NCI-H1436 (cell line): Measurements from ENCODE around the gene JMJD1C.
"Not testable (repeated sequence)": the region's sequence is repeated elsewhere in the genome, so short reads cannot be mapped to it uniquely, and the experiment has no call there.

ENCODE experiments used
- DNase-seq: peaks from one replicate; lab custom pipeline; 2025; lab: John Stamatoyannopoulos, UW

The JMJD1C gene

GRCh38 chr10:63465293-63466143 lies at the start of gene JMJD1C:
Gene JMJD1C, minus strand, starts transcription at chr10:63465977. Its CDS starts 315 bp downstream, at chr10:63465662.
- DNase-seq: peak; percentile 53

- no peak for DNase-seq
Observed at GRCh38 chr10:63515002-63515763, 49.4 kb upstream of the JMJD1C start.

- no peak for DNase-seq
Observed at GRCh38 chr10:63506554-63506953, 40.8 kb upstream of the JMJD1C start.

GRCh38 chr10:63505562-63505961 lies 39.8 kb upstream of the JMJD1C start:
- no peak for DNase-seq

GRCh38 chr10:63504145-63504881 lies 38.5 kb upstream of the JMJD1C start:
- DNase-seq: no peak

GRCh38 chr10:63503395-63503794 lies 37.6 kb upstream of the JMJD1C start:
- DNase-seq: no peak

GRCh38 chr10:63502832-63503231 lies 37.1 kb upstream of the JMJD1C start:
- DNase-seq: no peak

- no peak for DNase-seq
Observed at GRCh38 chr10:63501954-63502353, 36.2 kb upstream of the JMJD1C start.

- DNase-seq: not testable (repeated sequence)
Observed at GRCh38 chr10:63500551-63500950, 34.8 kb upstream of the JMJD1C start.

GRCh38 chr10:63498665-63499064 lies 32.9 kb upstream of the JMJD1C start:
- no peak for DNase-seq

GRCh38 chr10:63497321-63497720 lies 31.5 kb upstream of the JMJD1C start:
- DNase-seq: no peak

- DNase-seq: no peak
Observed at GRCh38 chr10:63496561-63496960, 30.8 kb upstream of the JMJD1C start.

GRCh38 chr10:63494951-63495350 lies 29.2 kb upstream of the JMJD1C start:
- DNase-seq: no peak

- no peak for DNase-seq
Observed at GRCh38 chr10:63493004-63493403, 27.2 kb upstream of the JMJD1C start.

- DNase-seq: not testable (repeated sequence)
Observed at GRCh38 chr10:63492317-63492690, 26.5 kb upstream of the JMJD1C start.

GRCh38 chr10:63491588-63492316 lies 26.0 kb upstream of the JMJD1C start:
- DNase-seq: no peak

GRCh38 chr10:63489838-63490237 lies 24.1 kb upstream of the JMJD1C start:
- DNase-seq: no peak

GRCh38 chr10:63487990-63488389 lies 22.2 kb upstream of the JMJD1C start:
- no peak for DNase-seq

GRCh38 chr10:63483983-63484382 lies 18.2 kb upstream of the JMJD1C start:
- DNase-seq: no peak

- no peak for DNase-seq
Observed at GRCh38 chr10:63481815-63482421, 16.1 kb upstream of the JMJD1C start.

- no peak for DNase-seq
Observed at GRCh38 chr10:63480237-63480636, 14.5 kb upstream of the JMJD1C start.
